ENCODE measurements around the gene SBK3.
A peak's percentile ranks its signal among the peaks of the same experiment; 100 is the strongest.
"Not testable (repeated sequence)": the region's sequence is repeated elsewhere in the genome, so short reads cannot be mapped to it uniquely, and the experiment has no call there.

The SBK3 gene

GRCh38 chr19:55542292-55542855, 3.0 kb downstream of the SBK3 start:
- no peak for DNase-seq

DNA sequence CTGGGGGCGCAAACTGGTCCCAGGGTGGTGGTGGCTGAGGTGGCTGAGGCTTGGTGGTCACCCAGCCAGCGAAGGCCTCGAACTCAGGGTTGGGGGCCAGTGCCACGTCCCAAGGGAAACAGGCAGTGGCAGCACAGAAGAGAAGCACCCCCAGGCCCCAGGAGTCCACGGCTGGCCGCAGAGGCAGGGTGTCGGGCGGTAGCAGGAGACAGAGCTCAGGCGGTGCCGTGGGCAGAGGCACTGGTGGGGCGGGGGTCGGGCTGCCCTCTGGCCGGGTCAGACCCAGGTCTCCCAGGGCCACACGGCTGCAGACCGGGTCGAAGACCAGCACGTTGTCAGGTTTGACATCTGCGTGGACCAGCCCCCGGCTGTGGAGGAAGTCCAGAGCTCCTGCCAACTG, 4.3 kb downstream of the SBK3 start:
- DNase-seq = no peak

DNA sequence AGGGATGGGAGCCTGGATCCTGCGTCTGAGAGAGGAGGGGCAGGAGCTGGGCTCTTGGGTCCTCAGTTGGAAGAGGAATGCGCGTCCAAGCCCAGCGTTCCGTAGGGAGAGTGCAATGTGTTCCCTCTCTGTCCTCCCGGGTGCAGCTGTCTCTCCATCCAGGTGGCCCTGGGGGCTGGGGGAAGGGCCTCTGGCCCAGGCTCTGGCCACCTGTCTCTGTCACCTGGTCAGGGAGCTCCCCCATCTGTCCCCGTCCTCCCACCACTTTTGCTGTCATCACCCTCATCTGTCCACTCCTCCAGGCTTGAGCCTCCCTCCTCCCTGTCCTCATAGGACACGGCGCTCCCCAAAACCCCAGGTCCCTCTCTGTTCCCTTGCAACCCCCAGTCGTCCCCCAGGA, 4.7 kb downstream of the SBK3 start:
- DNase-seq = no peak

GRCh38 chr19:55539090-55539984, 6.0 kb downstream of the SBK3 start:
- no peak for DNase-seq

DNA sequence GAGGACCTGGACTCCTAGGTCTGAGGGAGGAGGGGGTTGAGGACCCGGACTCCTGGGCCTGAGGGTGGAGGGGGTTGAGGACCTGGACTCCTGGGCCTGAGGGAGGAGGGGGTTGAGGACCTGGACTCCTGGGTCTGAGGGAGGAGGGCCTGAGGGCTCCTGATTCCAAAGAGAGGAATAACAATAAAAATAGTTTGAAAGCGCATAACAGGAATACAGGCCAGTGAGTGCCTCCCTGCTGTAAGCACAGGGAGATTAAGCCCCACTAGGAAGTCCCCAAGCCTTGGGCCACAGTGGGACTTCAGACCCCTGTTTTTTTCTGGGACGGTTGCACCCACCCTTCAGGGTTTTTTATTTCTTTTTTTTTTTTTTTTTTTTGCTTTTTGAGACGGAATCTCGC, 7.2 kb downstream of the SBK3 start:
- DNase-seq = no peak

DNA sequence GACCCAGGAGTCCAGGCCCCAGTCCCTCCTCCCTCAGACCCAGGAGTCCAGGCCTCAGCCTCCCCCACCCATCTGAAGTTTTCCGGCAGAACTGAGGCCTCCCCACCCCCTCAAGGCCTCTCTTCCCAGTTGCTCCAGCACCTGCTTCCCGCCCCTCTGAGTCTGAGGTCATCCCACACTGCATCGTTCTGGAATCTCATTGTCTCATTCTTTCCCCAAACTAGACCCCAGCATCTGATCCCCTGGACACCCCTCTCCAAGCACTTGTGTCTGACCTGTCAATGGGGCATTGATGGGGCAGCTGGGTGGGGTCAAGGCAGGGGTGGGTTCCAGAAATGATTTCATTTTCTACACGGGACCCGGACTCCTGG, 7.6 kb downstream of the SBK3 start:
- DNase-seq = no peak

GRCh38 chr19:55536951-55537740, 8.2 kb downstream of the SBK3 start, which contains the start of gene SBK2:
Gene SBK2, minus strand, starts transcription at chr19:55537133. Its CDS starts 839 bp downstream, at chr19:55536294.
- DNase-seq = no peak

- DNase-seq = no peak
Measured at GRCh38 chr19:55536366-55536765, 9.0 kb downstream of the SBK3 start.

DNA sequence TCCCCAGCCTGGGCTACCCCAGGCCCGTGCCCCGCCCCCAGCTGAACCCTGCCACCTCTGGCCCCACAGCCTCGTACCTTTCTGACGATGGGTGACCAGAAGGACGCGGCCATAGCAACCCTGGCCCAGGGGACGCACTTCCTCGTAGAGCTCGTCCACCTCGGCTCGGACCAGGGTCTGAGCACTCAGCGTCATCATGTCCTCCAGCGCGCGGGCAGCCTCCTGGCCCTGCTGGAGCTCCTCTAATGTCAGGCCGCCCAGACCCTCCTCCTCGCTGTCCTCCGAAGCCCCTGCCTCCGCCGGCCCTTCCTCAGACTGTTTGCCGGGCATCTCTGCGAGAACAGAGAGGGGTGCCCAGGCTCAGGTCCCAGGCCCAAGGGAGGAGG, 9.4 kb downstream of the SBK3 start:
- no peak for DNase-seq

DNA sequence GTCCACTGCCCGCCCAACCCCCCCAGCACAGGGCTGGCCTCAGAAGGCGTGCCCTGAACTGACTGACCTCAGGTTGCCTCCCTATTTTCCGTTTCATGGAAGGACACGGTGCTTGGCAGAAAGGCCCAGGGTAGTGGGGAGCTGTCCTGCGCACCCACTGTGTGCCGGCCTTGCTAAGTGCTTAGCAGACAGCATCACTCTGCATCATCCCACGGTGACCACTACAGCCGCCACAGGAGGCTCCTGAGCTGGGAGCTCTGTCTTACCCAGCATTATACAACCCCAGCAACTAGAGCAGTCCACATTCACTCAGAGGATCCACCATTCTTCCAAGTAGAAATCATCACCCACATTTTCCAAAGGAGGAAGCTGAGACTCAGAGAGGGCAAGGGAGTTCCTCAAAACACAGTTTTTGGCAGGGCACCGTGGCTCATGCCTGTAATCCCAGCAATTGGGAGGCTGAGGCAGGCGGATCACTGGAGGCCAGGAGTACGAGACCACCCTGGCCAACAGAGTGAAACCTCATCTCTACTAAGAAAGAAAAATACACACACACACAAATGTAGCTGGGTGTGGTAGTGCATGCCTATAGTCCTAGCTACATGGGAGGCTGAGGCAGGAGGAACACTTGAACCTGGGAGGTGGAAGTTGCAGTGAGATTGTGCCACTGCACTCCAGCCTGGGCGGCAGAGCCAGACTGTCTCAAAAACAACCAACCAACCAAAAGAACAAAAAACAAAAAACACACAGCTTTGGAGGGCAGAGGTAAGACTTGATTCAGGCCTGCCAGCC, 10.0 kb downstream of the SBK3 start:
- no peak for DNase-seq

GRCh38 chr19:55534280-55534679, 11.1 kb downstream of the SBK3 start:
- not testable (repeated sequence) for DNase-seq

- DNase-seq = no peak
Measured at GRCh38 chr19:55530996-55531395, 14.3 kb downstream of the SBK3 start.

GRCh38 chr19:55529636-55530234, 15.6 kb downstream of the SBK3 start:
- no peak for DNase-seq

- DNase-seq = no peak
Measured at GRCh38 chr19:55528030-55528803, 17.1 kb downstream of the SBK3 start.

DNA sequence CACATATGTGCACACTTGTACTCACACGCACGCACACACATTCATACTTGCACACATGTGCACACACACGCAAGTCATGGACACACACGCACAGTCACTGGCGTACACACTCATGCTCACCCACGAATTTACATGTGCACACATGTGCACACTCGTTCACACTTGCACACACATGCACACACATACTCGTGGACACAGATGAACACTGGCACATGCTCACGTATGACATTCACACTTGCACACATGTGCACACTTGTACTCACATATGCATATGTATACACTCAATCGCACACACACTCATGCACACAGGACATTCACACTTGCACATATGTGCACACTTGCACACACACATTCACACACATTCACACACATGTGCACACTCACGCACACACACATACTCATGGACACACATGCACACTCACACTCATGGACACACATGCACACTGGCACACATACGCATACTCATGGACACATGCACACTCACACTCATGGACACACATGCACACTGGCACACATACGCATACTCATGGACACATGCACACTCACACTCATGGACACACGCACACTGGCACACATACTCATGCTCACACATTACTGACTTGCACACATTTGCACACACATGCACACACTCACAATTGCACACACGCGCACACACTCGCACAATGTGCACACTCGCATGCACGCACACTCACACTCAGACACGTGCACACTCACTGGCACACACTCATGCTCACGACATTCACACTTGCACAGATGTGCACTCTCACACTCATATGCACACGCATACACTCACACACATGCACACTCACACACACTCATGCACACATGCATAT, 17.9 kb downstream of the SBK3 start:
- no peak for DNase-seq

DNA sequence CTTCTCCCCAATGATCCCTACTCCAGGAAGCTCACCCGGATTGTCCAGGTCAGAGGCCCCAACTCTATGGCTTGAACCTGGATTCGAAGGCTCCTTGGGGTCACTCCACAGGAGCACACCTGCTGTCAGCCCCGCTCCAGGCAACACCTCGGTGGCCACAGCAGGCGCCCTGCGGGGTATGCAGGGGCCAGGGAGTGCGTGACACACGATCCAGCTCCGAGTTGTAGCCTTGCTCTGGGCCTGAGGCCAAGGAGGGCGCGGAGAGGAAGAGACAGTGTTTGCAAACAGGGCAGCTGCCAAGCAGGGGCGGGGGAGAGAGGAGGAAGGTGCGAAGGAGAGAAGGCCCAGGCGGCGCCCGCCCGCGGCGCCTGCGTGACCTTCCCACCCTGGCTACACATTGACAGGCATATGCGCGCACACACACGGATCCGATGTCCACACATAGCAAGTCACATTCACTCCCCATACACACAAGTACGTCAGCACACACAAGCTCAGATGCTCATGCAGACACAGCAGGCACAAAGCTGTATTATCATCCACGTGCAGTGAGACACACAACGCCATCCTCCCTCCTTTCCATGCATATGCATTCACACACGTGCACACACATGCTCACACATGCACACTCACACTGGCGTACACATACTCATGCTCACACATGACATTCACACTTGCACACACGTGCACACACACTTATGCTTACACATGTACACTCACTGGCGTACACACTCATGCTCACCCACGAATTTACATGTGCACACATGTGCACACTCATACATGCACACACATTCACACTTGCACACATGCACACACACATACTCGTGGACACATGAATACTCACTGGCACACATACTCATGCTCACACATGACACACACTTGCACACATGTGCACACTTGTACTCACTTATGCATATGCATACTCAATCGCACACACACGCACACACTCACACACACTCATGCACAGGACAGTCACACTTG, 18.8 kb downstream of the SBK3 start:
- peak in 2 of 56 donors; percentile 7 to 14 for DNase-seq

DNA sequence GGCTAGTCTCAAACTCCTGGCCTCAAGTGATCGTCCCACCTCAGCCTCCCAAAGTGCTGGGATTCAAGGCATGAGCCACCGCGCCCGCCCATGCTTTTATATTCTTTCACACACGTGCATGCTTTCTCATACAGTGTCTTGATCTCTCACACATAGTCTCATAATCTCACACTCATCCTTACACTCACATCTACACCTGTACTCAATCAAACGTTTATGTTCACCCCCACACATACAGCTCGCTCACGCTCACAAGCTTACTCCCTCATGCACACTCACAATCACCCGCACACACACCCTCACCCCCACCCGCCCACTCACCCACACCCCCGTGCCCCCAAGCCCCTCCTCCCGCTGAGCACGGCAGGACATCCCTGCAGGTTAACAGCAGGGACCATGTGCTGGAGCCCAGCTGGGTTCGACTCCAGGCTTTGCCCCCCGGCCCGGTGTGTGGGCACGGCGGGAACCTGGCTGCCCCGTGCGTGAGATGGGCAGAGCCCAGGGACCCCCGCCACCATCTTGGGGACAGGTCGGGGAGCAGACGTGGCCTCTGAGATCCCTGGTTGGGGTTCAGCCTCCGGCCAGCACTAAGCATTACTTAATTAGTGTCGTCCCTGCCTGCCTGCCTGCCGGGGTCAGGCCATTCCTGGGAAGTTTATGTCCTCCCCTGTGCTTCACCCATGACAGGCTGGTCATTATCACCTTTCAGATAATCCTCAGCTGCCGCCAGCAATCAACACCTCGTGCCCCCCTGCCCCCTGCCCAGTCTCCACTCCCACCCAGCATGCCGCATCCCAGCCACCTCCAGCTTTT, 19.8 kb downstream of the SBK3 start:
- DNase-seq = no peak

All from nucleus accumbens (tissue), 56 donors.